Stimulated activated CD4-positive, alpha-beta T cell treated with anti-CD3 and anti-CD28 coated beads, Interleukin-15, amount 100 ng/mL, for 24 hours (primary cell): ENCODE data around the gene PPM1M.
"Not testable (repeated sequence)": the region's sequence is repeated elsewhere in the genome, so short reads cannot be mapped to it uniquely, and the experiment has no call there.

Experiments used
- DNase-seq: peaks from one replicate; pipeline ENCODE4 v3.0.0-alpha.2; 2020

The PPM1M gene

GRCh38 chr3:52248165-52248541, 2.6 kb downstream of the PPM1M start:
- no peak for DNase-seq

GRCh38 chr3:52248816-52249547, 3.4 kb downstream of the PPM1M start:
- no peak for DNase-seq

GRCh38 chr3:52249683-52250082, 4.1 kb downstream of the PPM1M start:
- no peak for DNase-seq

GRCh38 chr3:52250122-52250521, 4.6 kb downstream of the PPM1M start:
- DNase-seq, result no peak

GRCh38 chr3:52253314-52254304, 8.1 kb downstream of the PPM1M start:
- DNase-seq, result peak; percentile 88

- no peak for DNase-seq
These were observed 9.0 kb downstream of the PPM1M start for GRCh38 chr3:52254608-52255007.

GRCh38 chr3:52256159-52256558, 10.6 kb downstream of the PPM1M start:
- no peak for DNase-seq

- no peak for DNase-seq
These were observed 11.1 kb downstream of the PPM1M start for GRCh38 chr3:52256622-52257021.

- no peak for DNase-seq
These were observed 12.4 kb downstream of the PPM1M start for GRCh38 chr3:52257911-52258310.

GRCh38 chr3:52259035-52259434, 13.5 kb downstream of the PPM1M start:
- no peak for DNase-seq

- no peak for DNase-seq
These were observed 13.9 kb downstream of the PPM1M start for GRCh38 chr3:52259448-52259847.

- no peak for DNase-seq
These were observed 16.9 kb downstream of the PPM1M start for GRCh38 chr3:52262447-52262846.

- DNase-seq, result no peak
These were observed 19.8 kb downstream of the PPM1M start for GRCh38 chr3:52265387-52265786.

GRCh38 chr3:52268036-52268435, 22.5 kb downstream of the PPM1M start:
- DNase-seq, result peak; percentile 65

- DNase-seq, result no peak
These were observed 24.2 kb downstream of the PPM1M start for GRCh38 chr3:52269776-52270175.

GRCh38 chr3:52270252-52270754, 24.7 kb downstream of the PPM1M start:
- no peak for DNase-seq

- DNase-seq, result not testable (repeated sequence)
These were observed 26.6 kb downstream of the PPM1M start for GRCh38 chr3:52272172-52272571.

- DNase-seq, result no peak
These were observed 27.3 kb downstream of the PPM1M start for GRCh38 chr3:52272831-52273230.

GRCh38 chr3:52274781-52275180, 29.2 kb downstream of the PPM1M start:
- DNase-seq, result not testable (repeated sequence)

- peak; percentile 90 for DNase-seq
These were observed 31.8 kb downstream of the PPM1M start for GRCh38 chr3:52277071-52277964.

GRCh38 chr3:52277972-52278509, 32.5 kb downstream of the PPM1M start:
- DNase-seq, result peak; percentile 75

- DNase-seq, result peak; percentile 99
These were observed 33.0 kb downstream of the PPM1M start, which contains the start of gene WDR82 for GRCh38 chr3:52278510-52279069. Gene WDR82 (minus strand): TSS chr3:52278649. CDS start chr3:52278361, 288 bp downstream.
